Measurements from ENCODE around the gene DDR1.

The DDR1 gene

GRCh38 chr6:30844118-30844535 is 40.2 kb upstream of the DDR1 start:
- TF ChIP-seq CSRNP3 (CRISPR knock-in tag; IDR thresholded peaks at IDR 0.05) (no peak), ISL1 (CRISPR knock-in tag; IDR thresholded peaks at IDR 0.05) (peak; percentile 49; the same call in 1 of the 2 replicates)
- peak; percentile 98 for ATAC-seq

GRCh38 chr6:30845183-30845582 is 39.1 kb upstream of the DDR1 start:
- TF ChIP-seq PPARA (CRISPR knock-in tag; IDR thresholded peaks at IDR 0.05; ENCODE audit: borderline replicate concordance) (no peak), ZNF8 (CRISPR knock-in tag; IDR thresholded peaks at IDR 0.05) (no peak), CREB5 (CRISPR knock-in tag; IDR thresholded peaks at IDR 0.05; ENCODE audit: low read depth) (no peak)
- TF ChIP-seq, protein P1, sequence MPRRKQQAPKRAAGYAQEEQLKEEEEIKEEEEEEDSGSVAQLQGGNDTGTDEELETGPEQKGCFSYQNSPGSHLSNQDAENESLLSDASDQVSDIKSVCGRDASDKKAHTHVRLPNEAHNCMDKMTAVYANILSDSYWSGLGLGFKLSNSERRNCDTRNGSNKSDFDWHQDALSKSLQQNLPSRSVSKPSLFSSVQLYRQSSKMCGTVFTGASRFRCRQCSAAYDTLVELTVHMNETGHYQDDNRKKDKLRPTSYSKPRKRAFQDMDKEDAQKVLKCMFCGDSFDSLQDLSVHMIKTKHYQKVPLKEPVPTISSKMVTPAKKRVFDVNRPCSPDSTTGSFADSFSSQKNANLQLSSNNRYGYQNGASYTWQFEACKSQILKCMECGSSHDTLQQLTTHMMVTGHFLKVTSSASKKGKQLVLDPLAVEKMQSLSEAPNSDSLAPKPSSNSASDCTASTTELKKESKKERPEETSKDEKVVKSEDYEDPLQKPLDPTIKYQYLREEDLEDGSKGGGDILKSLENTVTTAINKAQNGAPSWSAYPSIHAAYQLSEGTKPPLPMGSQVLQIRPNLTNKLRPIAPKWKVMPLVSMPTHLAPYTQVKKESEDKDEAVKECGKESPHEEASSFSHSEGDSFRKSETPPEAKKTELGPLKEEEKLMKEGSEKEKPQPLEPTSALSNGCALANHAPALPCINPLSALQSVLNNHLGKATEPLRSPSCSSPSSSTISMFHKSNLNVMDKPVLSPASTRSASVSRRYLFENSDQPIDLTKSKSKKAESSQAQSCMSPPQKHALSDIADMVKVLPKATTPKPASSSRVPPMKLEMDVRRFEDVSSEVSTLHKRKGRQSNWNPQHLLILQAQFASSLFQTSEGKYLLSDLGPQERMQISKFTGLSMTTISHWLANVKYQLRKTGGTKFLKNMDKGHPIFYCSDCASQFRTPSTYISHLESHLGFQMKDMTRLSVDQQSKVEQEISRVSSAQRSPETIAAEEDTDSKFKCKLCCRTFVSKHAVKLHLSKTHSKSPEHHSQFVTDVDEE (CRISPR knock-in tag; IDR thresholded peaks at IDR 0.05): no peak
- no peak for ATAC-seq

DNA sequence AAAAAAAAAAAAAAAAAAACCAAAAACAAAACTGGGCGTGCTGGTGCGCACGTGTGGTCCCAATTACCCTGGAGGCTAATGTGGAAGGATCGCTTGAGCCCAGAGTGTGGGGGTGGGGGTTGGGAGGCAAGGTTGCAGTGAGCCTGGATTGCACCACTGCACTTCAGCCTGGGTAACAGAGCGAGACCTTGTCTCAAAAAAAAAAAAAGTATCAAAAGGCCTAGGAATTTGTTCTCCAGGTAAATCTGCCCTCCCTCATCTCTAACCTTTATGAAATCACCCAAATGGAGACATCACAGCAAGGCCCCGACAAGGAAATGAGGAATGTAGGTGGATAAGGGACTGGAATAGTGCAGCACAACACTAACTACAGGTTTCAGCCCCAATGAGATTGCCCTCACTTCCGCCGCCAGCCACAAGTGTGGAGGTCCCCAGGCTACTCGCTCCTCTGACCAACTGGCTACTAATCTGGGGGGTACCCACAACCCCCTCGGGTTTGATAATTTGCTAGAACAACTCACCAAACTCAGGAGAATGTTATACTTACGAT is 36.8 kb upstream of the DDR1 start:
- no peak for ATAC-seq
- TF ChIP-seq, protein P1 (CRISPR knock-in tag; IDR thresholded peaks at IDR 0.05): no peak
- TF ChIP-seq SNAI2 (CRISPR knock-in tag; IDR thresholded peaks at IDR 0.05) (no peak), ZFP30 (CRISPR knock-in tag; IDR thresholded peaks at IDR 0.05) (no peak)

- no peak for ATAC-seq
- TF ChIP-seq, protein P2, sequence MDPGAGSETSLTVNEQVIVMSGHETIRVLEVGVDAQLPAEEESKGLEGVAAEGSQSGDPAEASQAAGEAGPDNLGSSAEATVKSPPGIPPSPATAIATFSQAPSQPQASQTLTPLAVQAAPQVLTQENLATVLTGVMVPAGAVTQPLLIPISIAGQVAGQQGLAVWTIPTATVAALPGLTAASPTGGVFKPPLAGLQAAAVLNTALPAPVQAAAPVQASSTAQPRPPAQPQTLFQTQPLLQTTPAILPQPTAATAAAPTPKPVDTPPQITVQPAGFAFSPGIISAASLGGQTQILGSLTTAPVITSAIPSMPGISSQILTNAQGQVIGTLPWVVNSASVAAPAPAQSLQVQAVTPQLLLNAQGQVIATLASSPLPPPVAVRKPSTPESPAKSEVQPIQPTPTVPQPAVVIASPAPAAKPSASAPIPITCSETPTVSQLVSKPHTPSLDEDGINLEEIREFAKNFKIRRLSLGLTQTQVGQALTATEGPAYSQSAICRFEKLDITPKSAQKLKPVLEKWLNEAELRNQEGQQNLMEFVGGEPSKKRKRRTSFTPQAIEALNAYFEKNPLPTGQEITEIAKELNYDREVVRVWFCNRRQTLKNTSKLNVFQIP (CRISPR knock-in tag; IDR thresholded peaks at IDR 0.05; ENCODE audit: borderline replicate concordance, low read depth): no peak
- TF ChIP-seq ZNF8 (CRISPR knock-in tag; IDR thresholded peaks at IDR 0.05) (no peak), PATZ1 (CRISPR knock-in tag; IDR thresholded peaks at IDR 0.05; ENCODE audit: borderline replicate concordance) (no peak), TOX (CRISPR knock-in tag; IDR thresholded peaks at IDR 0.05; ENCODE audit: borderline replicate concordance) (no peak), ESRRG (CRISPR knock-in tag; IDR thresholded peaks at IDR 0.05) (no peak), ZFP3 (CRISPR knock-in tag; IDR thresholded peaks at IDR 0.05) (no peak), PPARA (CRISPR knock-in tag; IDR thresholded peaks at IDR 0.05; ENCODE audit: borderline replicate concordance) (no peak), OSR1 (CRISPR knock-in tag; IDR thresholded peaks at IDR 0.05) (no peak), TCF4 (CRISPR knock-in tag; IDR thresholded peaks at IDR 0.05; ENCODE audit: borderline replicate concordance) (no peak), CSRNP3 (CRISPR knock-in tag; IDR thresholded peaks at IDR 0.05) (no peak), ZNF70 (CRISPR knock-in tag; IDR thresholded peaks at IDR 0.05) (no peak), ZFP30 (CRISPR knock-in tag; IDR thresholded peaks at IDR 0.05) (no peak), ARNTL (CRISPR knock-in tag; IDR thresholded peaks at IDR 0.05; ENCODE audit: borderline replicate concordance, low read depth) (no peak)
Observed at GRCh38 chr6:30847971-30848436, 36.3 kb upstream of the DDR1 start.
